ENCODE data around the gene RELN. TPM values are rescaled to one million over a fixed set of nuclear protein-coding genes. Genes with fewer than 3 reads are reported as not detected.

RELN gene
- total and polyA plus RNA-seq, 2 of the 13 experiments (the other 11 are each of a cell fraction or from before 2014, with no cell fraction given): 315 to 332 TPM

DNA sequence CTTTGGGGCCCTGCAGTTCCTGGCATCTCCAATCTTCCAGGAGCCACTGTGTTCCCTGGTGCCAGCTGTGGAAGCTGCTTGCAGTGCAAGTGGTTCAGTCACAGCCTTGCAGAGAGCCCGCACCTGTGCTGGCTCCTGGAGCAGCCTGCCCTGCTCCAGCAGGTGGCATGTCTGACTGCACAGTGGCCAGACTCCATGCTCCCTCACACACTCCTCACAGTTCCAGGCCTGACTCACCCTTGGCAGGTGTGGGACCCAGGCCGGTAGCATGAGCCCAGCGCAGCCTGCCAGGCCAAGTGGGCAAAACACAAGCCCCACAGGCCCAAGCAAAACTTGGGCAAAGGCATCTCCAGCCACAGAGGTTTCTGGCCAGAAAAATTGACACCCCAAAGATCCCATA is 33.6 kb upstream of the RELN start:
- no TSS peak for BruUV-seq (replicated peaks)
- FAIRE-seq (no peak), ATAC-seq (peak; percentile 93), DNase-seq (ENCODE audit: low spot score) (no peak)
- no peaks in the 10 kb centered on the region for H3K9me3 ChIP-seq (ENCODE audit: low read length)
- H3K79me2 ChIP-seq (ENCODE audit: insufficient read depth, low read length): no peaks in the 10 kb centered on the region
- H3K36me3 ChIP-seq (replicated peaks in 1 of 2; ENCODE audit: control insufficient read depth in 1 of 2, insufficient read depth in 2 of 2, low read length in 2 of 2): no peaks in the 10 kb centered on the region
- POLR2A ChIA-PET: interaction anchor here (1.0 to 1.3 kb wide), 3 partner anchors 33 to 88 kb away, joined by 3 to 4 read pairs (median 3); no protein-coding TSS in a partner anchor
- H3K27me3 ChIP-seq (ENCODE audit: control insufficient read depth in 1 of 2, insufficient read depth in 2 of 2, low read length in 2 of 2): no peaks in the 10 kb centered on the region
- H3K27ac ChIP-seq (ENCODE audit: extremely low read length, insufficient read depth, low read length): no peak overlapping the region
- in situ Hi-C loops (cut with HindIII; ENCODE audit: extremely low pct_ligation_motif_present, low pct_unique_long_range_greater_than_20kb): no loop called here
- H3K4me1 ChIP-seq (ENCODE audit: insufficient read depth, low read length): peaks cover 49% of the 10 kb centered on the region
- intact Hi-C loops (cut with micrococcal nuclease; ENCODE audit: unreplicated experiment): no loop called here
- H3K4me3 ChIP-seq (replicated peaks in 1 of 3; ENCODE audit: insufficient read depth in 1 of 3, low read depth in 2 of 3, low read length in 3 of 3): no peak overlapping the region
- no CpG with 5 or more reads among the region's 3 CpGs for WGBS (ENCODE audit: low lambda C conversion rate)
- H3K4me2 ChIP-seq (ENCODE audit: low read depth, low read length): no peak overlapping the region
- H2AFZ ChIP-seq (ENCODE audit: low read length): no peak overlapping the region
- H3K9ac ChIP-seq (ENCODE audit: insufficient read depth, low read depth, low read length): no peak overlapping the region
- CTCF ChIA-PET (ENCODE audit: low intra/inter-chr PET ratio, low total read pairs): interaction anchor here (0.8 kb wide), 1 partner anchor 134 kb away, joined by 6 read pairs; no protein-coding TSS in a partner anchor
- TF ChIP-seq SOX13 (IDR thresholded peaks at IDR 0.05) (no peak), SOX13 (CRISPR knock-in tag; conservative IDR thresholded peaks at IDR 0.05 in 1 of 2, IDR thresholded peaks at IDR 0.05 in 1 of 2) (0 out of 4 replicates have a peak, but pooled peaks of 1 of the 2 experiments have one; percentile 6), NR3C1 (CRISPR knock-in tag; IDR thresholded peaks at IDR 0.05) (no peak), STAG1 (CRISPR knock-in tag; IDR thresholded peaks at IDR 0.05) (peak; percentile 78), ZNF232 (CRISPR knock-in tag; IDR thresholded peaks at IDR 0.05; ENCODE audit: borderline replicate concordance) (no peak), HNRNPL (IDR thresholded peaks at IDR 0.05; ENCODE audit: low read depth, low read length) (0 out of 2 replicates have a peak, but pooled peaks have one; percentile 56), RAD21 (CRISPR knock-in tag; IDR thresholded peaks at IDR 0.05) (peak; percentile 76), ZNF792 (CRISPR knock-in tag; IDR thresholded peaks at IDR 0.05) (no peak)
- TF ChIP-seq, protein P1, sequence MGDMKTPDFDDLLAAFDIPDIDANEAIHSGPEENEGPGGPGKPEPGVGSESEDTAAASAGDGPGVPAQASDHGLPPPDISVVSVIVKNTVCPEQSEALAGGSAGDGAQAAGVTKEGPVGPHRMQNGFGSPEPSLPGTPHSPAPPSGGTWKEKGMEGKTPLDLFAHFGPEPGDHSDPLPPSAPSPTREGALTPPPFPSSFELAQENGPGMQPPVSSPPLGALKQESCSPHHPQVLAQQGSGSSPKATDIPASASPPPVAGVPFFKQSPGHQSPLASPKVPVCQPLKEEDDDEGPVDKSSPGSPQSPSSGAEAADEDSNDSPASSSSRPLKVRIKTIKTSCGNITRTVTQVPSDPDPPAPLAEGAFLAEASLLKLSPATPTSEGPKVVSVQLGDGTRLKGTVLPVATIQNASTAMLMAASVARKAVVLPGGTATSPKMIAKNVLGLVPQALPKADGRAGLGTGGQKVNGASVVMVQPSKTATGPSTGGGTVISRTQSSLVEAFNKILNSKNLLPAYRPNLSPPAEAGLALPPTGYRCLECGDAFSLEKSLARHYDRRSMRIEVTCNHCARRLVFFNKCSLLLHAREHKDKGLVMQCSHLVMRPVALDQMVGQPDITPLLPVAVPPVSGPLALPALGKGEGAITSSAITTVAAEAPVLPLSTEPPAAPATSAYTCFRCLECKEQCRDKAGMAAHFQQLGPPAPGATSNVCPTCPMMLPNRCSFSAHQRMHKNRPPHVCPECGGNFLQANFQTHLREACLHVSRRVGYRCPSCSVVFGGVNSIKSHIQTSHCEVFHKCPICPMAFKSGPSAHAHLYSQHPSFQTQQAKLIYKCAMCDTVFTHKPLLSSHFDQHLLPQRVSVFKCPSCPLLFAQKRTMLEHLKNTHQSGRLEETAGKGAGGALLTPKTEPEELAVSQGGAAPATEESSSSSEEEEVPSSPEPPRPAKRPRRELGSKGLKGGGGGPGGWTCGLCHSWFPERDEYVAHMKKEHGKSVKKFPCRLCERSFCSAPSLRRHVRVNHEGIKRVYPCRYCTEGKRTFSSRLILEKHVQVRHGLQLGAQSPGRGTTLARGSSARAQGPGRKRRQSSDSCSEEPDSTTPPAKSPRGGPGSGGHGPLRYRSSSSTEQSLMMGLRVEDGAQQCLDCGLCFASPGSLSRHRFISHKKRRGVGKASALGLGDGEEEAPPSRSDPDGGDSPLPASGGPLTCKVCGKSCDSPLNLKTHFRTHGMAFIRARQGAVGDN (CRISPR knock-in tag; IDR thresholded peaks at IDR 0.05): peak; percentile 67
- TF ChIP-seq, protein P2, sequence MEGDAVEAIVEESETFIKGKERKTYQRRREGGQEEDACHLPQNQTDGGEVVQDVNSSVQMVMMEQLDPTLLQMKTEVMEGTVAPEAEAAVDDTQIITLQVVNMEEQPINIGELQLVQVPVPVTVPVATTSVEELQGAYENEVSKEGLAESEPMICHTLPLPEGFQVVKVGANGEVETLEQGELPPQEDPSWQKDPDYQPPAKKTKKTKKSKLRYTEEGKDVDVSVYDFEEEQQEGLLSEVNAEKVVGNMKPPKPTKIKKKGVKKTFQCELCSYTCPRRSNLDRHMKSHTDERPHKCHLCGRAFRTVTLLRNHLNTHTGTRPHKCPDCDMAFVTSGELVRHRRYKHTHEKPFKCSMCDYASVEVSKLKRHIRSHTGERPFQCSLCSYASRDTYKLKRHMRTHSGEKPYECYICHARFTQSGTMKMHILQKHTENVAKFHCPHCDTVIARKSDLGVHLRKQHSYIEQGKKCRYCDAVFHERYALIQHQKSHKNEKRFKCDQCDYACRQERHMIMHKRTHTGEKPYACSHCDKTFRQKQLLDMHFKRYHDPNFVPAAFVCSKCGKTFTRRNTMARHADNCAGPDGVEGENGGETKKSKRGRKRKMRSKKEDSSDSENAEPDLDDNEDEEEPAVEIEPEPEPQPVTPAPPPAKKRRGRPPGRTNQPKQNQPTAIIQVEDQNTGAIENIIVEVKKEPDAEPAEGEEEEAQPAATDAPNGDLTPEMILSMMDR (CRISPR knock-in tag; IDR thresholded peaks at IDR 0.05): peak; percentile 65
- H4K20me1 ChIP-seq (ENCODE audit: insufficient read depth, low read length): no peaks in the 10 kb centered on the region
